Keratinocyte (primary cell): ENCODE measurements around the gene GNG2. TPM values are rescaled to one million over a fixed set of nuclear protein-coding genes. Genes with fewer than 3 reads are reported as not detected.
A peak's percentile ranks its signal among the peaks of the same experiment; 100 is the strongest.

ENCODE experiments used
- DNase-seq: peaks from one replicate; pipeline ENCODE4 v3.0.0-alpha.2; 2011; ENCODE audit warnings: low read depth, missing footprints, low spot score
- FAIRE-seq: peaks from 2 replicates; lab custom pipeline; 2011; peaks lifted over from hg19 to GRCh38; lab: Jason Lieb, UNC
- H2AFZ ChIP-seq: 2 replicates; pipeline ENCODE4 v1.6.0; 2012; ENCODE audit warnings: low read length, control low read depth, inconsistent platforms; ENCODE audit not compliant: control insufficient read depth
- H3K27ac ChIP-seq: 2 replicates; pipeline ENCODE4 v1.5.1; 2011; ENCODE audit warnings: low read length; ENCODE audit not compliant: control insufficient read depth, insufficient read depth
- H3K27me3 ChIP-seq: 3 replicates; pipeline ENCODE4 v1.6.0; 2011; ENCODE audit warnings: low read length; ENCODE audit not compliant: control insufficient read depth, insufficient read depth; ENCODE audit errors: extremely low read depth
- H3K36me3 ChIP-seq, 2 experiments: 2 replicates in 1 of 2; 3 replicates in 1 of 2; pipeline ENCODE4 v1.5.1; 2011; ENCODE audit warnings: low read length in 2 of 2, mild to moderate bottlenecking in 1 of 2; ENCODE audit not compliant: control insufficient read depth in 2 of 2, insufficient read depth in 2 of 2; ENCODE audit errors: extremely low read depth in 1 of 2
- H3K4me1 ChIP-seq: 3 replicates; pipeline ENCODE4 v1.5.1; 2011; ENCODE audit warnings: low read length; ENCODE audit not compliant: control insufficient read depth, insufficient read depth; ENCODE audit errors: extremely low read depth
- H3K4me2 ChIP-seq: 3 replicates; pipeline ENCODE4 v1.6.0; 2011; ENCODE audit warnings: low read depth, low read length; ENCODE audit not compliant: control insufficient read depth, insufficient read depth; ENCODE audit errors: extremely low read depth
- H3K4me3 ChIP-seq, 3 experiments: fragments of 200-600 bp in 1 of 3; sonication (generic) in 1 of 3; 2 replicates in 2 of 3; 3 replicates in 1 of 3; pipeline ENCODE4 v1.5.1; 2011 to 2016; ENCODE audit warnings: low read length in 3 of 3, mild to moderate bottlenecking in 3 of 3, control low read depth in 2 of 3, inconsistent platforms in 1 of 3, low read depth in 1 of 3, mixed read lengths in 1 of 3, mixed run types in 1 of 3, moderate library complexity in 1 of 3; ENCODE audit not compliant: control insufficient read depth in 2 of 3, insufficient read depth in 2 of 3; ENCODE audit errors: extremely low read depth in 1 of 3
- H3K79me2 ChIP-seq: 2 replicates; pipeline ENCODE4 v1.6.0; 2012; ENCODE audit warnings: low read length; ENCODE audit not compliant: control insufficient read depth, insufficient read depth
- H3K9ac ChIP-seq: 3 replicates; pipeline ENCODE4 v1.6.0; 2011; ENCODE audit warnings: low read length; ENCODE audit not compliant: control insufficient read depth, insufficient read depth; ENCODE audit errors: extremely low read depth
- H3K9me1 ChIP-seq: 3 replicates; pipeline ENCODE4 v1.6.0; 2011; ENCODE audit warnings: low read length; ENCODE audit not compliant: control insufficient read depth, insufficient read depth; ENCODE audit errors: extremely low read depth
- H3K9me3 ChIP-seq: 2 replicates; pipeline ENCODE4 v1.5.1; 2012; ENCODE audit warnings: low read depth, low read length; ENCODE audit not compliant: control insufficient read depth
- H4K20me1 ChIP-seq: 3 replicates; pipeline ENCODE4 v1.6.0; 2011; ENCODE audit warnings: low read length; ENCODE audit not compliant: control insufficient read depth, insufficient read depth; ENCODE audit errors: extremely low read depth
- EZH2 ChIP-seq: IDR thresholded peaks from one replicate; pipeline ENCODE4 v1.6.1; 2012; ENCODE audit warnings: inconsistent platforms, mild to moderate bottlenecking, low read length, moderate library complexity
- dilution Hi-C: fragments of 300-500 bp; cut with MboI; formaldehyde crosslinking; loops from one replicate; pipeline ENCODE4 v1.7.0; 2020; ENCODE audit warnings: low sequenced_read_pairs; ENCODE audit not compliant: extremely low pct_ligation_motif_present
- polyA plus RNA-seq, 5 experiments: library from polyadenylated mRNA; depleted of rRNA in 3 of 5; stranded (reverse) in 3 of 5; stranded (forward) in 1 of 5; unstranded in 1 of 5; fragments of >200 nt; gene quantifications; 1 replicate in 1 of 5; 2 replicates in 3 of 5; 3 replicates in 1 of 5; pipeline versions ENCODE4 v1.2.1 to v1.2.3, GENCODE V29; 2011 to 2012; ENCODE audit warnings: missing spikeins in 2 of 5, low read depth in 1 of 5, low replicate concordance in 1 of 5
- TF ChIP-seq, protein P1 (sequence below), 3 experiments: IDR thresholded peaks in 1 of 3; conservative IDR thresholded peaks in 1 of 3; optimal IDR thresholded peaks in 1 of 3; 2 replicates in 2 of 3; 3 replicates in 1 of 3; pipeline versions ENCODE3 to v1.5.1; 2011; ENCODE audit warnings: low read length in 3 of 3, mild to moderate bottlenecking in 3 of 3, moderate library complexity in 2 of 3, control low read depth in 1 of 3, inconsistent platforms in 1 of 3; ENCODE audit not compliant: insufficient read depth in 2 of 3; ENCODE audit errors: extremely low read depth in 1 of 3

The GNG2 gene
- polyA plus RNA-seq, 1 donor (not counting 4 experiments of a cell fraction or from before 2014, with no cell fraction given): 0.28 TPM

DNA sequence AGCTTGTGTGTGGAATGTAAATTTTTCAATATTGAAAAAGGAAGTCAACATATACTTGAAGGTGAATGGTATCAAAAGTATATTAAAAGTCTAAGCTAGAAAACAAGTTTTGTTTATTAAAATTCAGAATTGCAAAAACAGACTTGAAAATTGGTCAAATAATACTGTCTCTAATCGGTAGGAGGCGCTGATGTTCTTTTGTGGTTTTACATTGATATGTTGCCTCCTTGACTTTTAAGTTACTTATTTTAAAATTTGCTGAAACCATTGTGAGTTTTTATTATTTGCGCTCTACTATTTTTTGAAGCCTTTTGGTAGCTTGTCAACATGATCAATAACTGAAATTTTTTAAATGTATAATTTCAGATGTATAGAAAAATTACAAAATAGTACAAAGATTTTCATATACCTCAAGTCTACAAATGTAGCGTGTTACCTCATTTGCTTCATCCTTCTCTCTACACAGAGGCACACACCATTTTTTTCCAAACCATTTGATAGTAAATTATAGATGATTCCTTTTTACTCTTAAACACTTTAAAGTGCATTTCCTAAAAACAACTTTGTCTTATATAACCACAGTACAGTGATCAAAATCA, 135.8 kb downstream of the GNG2 start:
- DNase-seq (no peak), FAIRE-seq (no peak)
- Histone ChIP-seq H3K79me2 (peaks cover 34% of the 10 kb centered on the region), H3K4me3 (no peak overlapping the region), H4K20me1 (no peaks in the 10 kb centered on the region), H3K27me3 (no peaks in the 10 kb centered on the region), H3K4me1 (no peaks in the 10 kb centered on the region), H3K27ac (no peak overlapping the region), H3K9ac (no peak overlapping the region), H2AFZ (no peak overlapping the region), H3K9me1 (no peaks in the 10 kb centered on the region), H3K9me3 (no peaks in the 10 kb centered on the region), H3K36me3 (peaks cover 6 to 23% of the 10 kb centered on the region in 2 experiments), H3K4me2 (no peak overlapping the region)
- dilution Hi-C loops: no loop called here
- TF ChIP-seq, protein P1, sequence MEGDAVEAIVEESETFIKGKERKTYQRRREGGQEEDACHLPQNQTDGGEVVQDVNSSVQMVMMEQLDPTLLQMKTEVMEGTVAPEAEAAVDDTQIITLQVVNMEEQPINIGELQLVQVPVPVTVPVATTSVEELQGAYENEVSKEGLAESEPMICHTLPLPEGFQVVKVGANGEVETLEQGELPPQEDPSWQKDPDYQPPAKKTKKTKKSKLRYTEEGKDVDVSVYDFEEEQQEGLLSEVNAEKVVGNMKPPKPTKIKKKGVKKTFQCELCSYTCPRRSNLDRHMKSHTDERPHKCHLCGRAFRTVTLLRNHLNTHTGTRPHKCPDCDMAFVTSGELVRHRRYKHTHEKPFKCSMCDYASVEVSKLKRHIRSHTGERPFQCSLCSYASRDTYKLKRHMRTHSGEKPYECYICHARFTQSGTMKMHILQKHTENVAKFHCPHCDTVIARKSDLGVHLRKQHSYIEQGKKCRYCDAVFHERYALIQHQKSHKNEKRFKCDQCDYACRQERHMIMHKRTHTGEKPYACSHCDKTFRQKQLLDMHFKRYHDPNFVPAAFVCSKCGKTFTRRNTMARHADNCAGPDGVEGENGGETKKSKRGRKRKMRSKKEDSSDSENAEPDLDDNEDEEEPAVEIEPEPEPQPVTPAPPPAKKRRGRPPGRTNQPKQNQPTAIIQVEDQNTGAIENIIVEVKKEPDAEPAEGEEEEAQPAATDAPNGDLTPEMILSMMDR (optimal IDR thresholded peaks at IDR 0.05 in 1 of 3, IDR thresholded peaks at IDR 0.05 in 1 of 3, conservative IDR thresholded peaks at IDR 0.05 in 1 of 3; ENCODE audit: extremely low read depth in 1 of 3, insufficient read depth in 2 of 3, low read length in 3 of 3): peak in 2 of 3 experiments; percentile 44 to 52
- no peak for TF ChIP-seq EZH2

DNA sequence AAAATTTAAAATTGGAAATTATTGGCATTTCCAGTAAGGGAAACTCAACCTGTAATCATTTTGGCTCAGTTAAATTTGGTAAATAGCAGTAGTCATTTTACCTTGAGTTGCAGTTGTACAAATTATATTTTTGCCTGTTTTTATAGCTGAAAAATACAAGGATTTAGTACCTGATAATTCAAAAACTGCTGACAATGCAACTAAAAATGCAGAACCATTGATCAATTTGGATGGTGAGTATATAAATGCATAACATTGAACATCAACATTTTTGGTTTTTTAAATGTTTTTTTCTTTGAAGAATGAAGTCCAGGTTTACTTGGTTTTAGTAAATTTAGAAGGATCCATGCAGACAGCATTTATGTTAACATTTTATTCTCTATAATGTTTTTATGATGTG, 137.9 kb downstream of the GNG2 start:
- peaks cover 13 to 24% of the 10 kb centered on the region in 2 experiments for H3K36me3 ChIP-seq

More for the DNA sequence above, 137.9 kb downstream of the GNG2 start:
- FAIRE-seq: no peak
- Histone ChIP-seq H3K27ac (no peak overlapping the region), H3K4me2 (no peak overlapping the region), H3K79me2 (peaks cover 20% of the 10 kb centered on the region), H2AFZ (no peak overlapping the region), H3K9me1 (no peaks in the 10 kb centered on the region), H3K4me1 (no peaks in the 10 kb centered on the region), H3K27me3 (no peaks in the 10 kb centered on the region), H3K9me3 (no peaks in the 10 kb centered on the region), H3K4me3 (no peak overlapping the region), H3K9ac (no peak overlapping the region), H4K20me1 (no peaks in the 10 kb centered on the region)
- no peak for TF ChIP-seq EZH2
- TF ChIP-seq, protein P1 (optimal IDR thresholded peaks at IDR 0.05 in 1 of 3, IDR thresholded peaks at IDR 0.05 in 1 of 3, conservative IDR thresholded peaks at IDR 0.05 in 1 of 3; ENCODE audit: extremely low read depth in 1 of 3, insufficient read depth in 2 of 3, low read length in 3 of 3): no peak
- dilution Hi-C loops: no loop called here
- no peak for DNase-seq
